T47D (cell line): ENCODE measurements around the gene CIBAR2.

ENCODE experiments used
- DNase-seq, 2 experiments: peaks; one replicate each; pipeline versions ENCODE4 v3.0.0 to v3.0.0-alpha.2; 2011 to 2012; ENCODE audit warnings: low read depth in 1 of 2, low spot score in 1 of 2
- JUND ChIP-seq: IDR thresholded peaks from 2 replicates; pipeline ENCODE4 v1.6.1; 2012; ENCODE audit warnings: low read depth
- in situ Hi-C: cut with HindIII; loops from 2 replicates; pipeline ENCODE4 v1.10.0; 2016; ENCODE audit warnings: low sequenced_read_pairs, low pct_unique_long_range_greater_than_20kb

Gene CIBAR2

GRCh38 chr16:85100265-85100664, 12.0 kb downstream of the CIBAR2 start:
- TF ChIP-seq JUND, result no peak
- DNase-seq, result no peak
- in situ Hi-C loops, result no loop called here

GRCh38 chr16:85098565-85098964, 13.7 kb downstream of the CIBAR2 start:
- DNase-seq, result no peak
- in situ Hi-C loops, result no loop called here
- no peak for TF ChIP-seq JUND

GRCh38 chr16:85096921-85097320, 15.4 kb downstream of the CIBAR2 start:
- no peak for DNase-seq
- no peak for TF ChIP-seq JUND
- in situ Hi-C loops, result no loop called here

- no peak for DNase-seq
- no peak for TF ChIP-seq JUND
- in situ Hi-C loops, result no loop called here
Observed at GRCh38 chr16:85094812-85095211, 17.5 kb downstream of the CIBAR2 start.

- in situ Hi-C loops, result no loop called here
- TF ChIP-seq JUND, result no peak
Observed at GRCh38 chr16:85094176-85094805, 18.0 kb downstream of the CIBAR2 start.

GRCh38 chr16:85093705-85094104, 18.6 kb downstream of the CIBAR2 start:
- in situ Hi-C loops, result no loop called here
- no peak for DNase-seq
- TF ChIP-seq JUND, result no peak

More at GRCh38 chr16:85094176-85094805, 18.0 kb downstream of the CIBAR2 start:
- no peak for DNase-seq

- in situ Hi-C loops, result no loop called here
- no peak for TF ChIP-seq JUND
- DNase-seq, result no peak
Observed at GRCh38 chr16:85092851-85093250, 19.4 kb downstream of the CIBAR2 start.

- TF ChIP-seq JUND, result no peak
- no peak for DNase-seq
- in situ Hi-C loops, result no loop called here
Observed at GRCh38 chr16:85092309-85092708, 20.0 kb downstream of the CIBAR2 start.

- in situ Hi-C loops, result no loop called here
- TF ChIP-seq JUND, result no peak
- no peak for DNase-seq
Observed at GRCh38 chr16:85091522-85091910, 20.8 kb downstream of the CIBAR2 start.

GRCh38 chr16:85090873-85091521, 21.3 kb downstream of the CIBAR2 start:
- DNase-seq, result no peak
- in situ Hi-C loops, result no loop called here
- no peak for TF ChIP-seq JUND

- TF ChIP-seq JUND, result no peak
- no peak for DNase-seq
- in situ Hi-C loops, result no loop called here
Observed at GRCh38 chr16:85090181-85090580, 22.1 kb downstream of the CIBAR2 start.

- DNase-seq, result no peak
- in situ Hi-C loops, result no loop called here
- no peak for TF ChIP-seq JUND
Observed at GRCh38 chr16:85089525-85089924, 22.7 kb downstream of the CIBAR2 start.

- no peak for DNase-seq
- in situ Hi-C loops, result no loop called here
- no peak for TF ChIP-seq JUND
Observed at GRCh38 chr16:85088570-85089199, 23.6 kb downstream of the CIBAR2 start.
